ENCODE measurements around the gene RPL29.

RPL29 gene

DNA sequence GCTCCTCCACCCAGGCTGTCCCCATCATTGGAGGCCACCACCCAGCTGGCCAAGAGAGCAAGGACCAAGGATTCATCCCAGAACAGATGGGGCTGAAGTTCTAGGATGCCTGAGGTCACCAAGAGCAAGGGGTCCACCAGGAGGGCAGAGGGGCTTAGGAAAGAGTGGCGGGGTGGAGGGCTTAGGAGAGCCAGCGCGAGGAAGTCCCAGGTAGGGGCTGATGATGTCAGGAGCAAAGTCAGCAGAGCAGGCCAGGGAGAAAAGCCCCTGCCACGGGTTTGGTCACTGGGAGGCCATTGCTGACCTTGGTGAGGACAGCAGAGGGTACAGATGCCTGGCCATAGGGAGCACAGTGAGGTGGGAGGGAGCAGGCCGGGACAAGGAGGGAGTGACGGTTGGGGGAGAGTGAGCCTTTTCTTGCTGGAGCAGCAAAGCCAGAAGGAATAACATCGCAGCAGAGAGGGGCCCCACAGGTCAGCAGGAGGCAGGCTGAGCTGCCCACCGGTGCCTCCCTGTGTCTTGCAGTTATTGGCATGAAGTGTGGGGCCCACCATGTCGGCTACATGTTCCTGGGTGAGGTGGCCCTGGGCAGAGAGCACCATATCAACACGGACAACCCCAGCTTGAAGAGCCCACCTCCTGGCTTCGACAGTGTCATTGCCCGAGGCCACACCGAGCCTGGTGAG lies 48.3 kb downstream of the RPL29 start:
- WGBS = 81% methylated on average over 13 of the region's 13 CpGs
- H2BK5ac ChIP-seq (ENCODE audit: low read depth, low read length, poor library complexity, severe bottlenecking) = no peak overlapping the region

DNA sequence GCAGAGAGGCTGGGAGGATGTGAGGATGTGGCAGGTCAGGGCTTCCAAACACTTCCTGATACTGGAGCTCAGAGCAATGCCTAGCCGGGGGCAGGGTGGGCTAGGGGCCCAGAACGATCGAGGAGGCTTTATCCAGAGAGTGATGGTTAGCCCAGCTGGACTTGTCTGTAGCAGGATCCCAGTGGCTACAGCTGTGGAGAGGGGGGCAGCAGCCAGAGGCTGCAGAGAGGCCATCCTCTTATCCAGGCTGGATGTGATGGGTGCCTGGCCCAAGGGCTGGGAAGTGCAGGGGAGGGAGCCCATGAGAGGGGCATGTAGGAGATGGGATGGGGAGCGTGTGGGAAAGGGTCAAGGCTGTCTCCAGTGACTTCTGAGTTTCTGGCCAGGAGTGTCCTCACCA lies 48.9 kb downstream of the RPL29 start:
- WGBS = 81% methylated on average over 3 of the region's 4 CpGs
- peaks cover 1% of the 10 kb centered on the region for H3K79me1 ChIP-seq (replicated peaks; ENCODE audit: low read length, poor library complexity, severe bottlenecking)
- no peaks in the 10 kb centered on the region for H3K27me3 ChIP-seq (ENCODE audit: control insufficient read depth in 1 of 2, insufficient read depth in 1 of 2, low read length in 2 of 2)
- H2AK5ac ChIP-seq (ENCODE audit: low read length, severe bottlenecking) = no peak overlapping the region
- H3K14ac ChIP-seq (ENCODE audit: low read length in 2 of 2) = no peak overlapping the region
- no peak overlapping the region for H2AFZ ChIP-seq (ENCODE audit: low read depth, low read length)
- H3K9me3 ChIP-seq (ENCODE audit: control insufficient read depth, low read length) = no peaks in the 10 kb centered on the region
- H3K4me2 ChIP-seq (ENCODE audit: low read length, poor library complexity, severe bottlenecking) = no peak overlapping the region
- no peak overlapping the region for H3K18ac ChIP-seq (ENCODE audit: low read depth in 1 of 2, low read length in 2 of 2)
- H2BK15ac ChIP-seq (ENCODE audit: low read depth, poor library complexity, severe bottlenecking) = no peak overlapping the region
- H3K36me3 ChIP-seq (ENCODE audit: control insufficient read depth in 1 of 2, insufficient read depth in 2 of 2, low read depth in 1 of 2, low read length in 2 of 2) = peaks cover 47 to 72% of the 10 kb centered on the region in 2 experiments
- DNase-seq = no peak
- H2BK5ac ChIP-seq (ENCODE audit: low read depth, low read length, poor library complexity, severe bottlenecking) = no peak overlapping the region
- no peak overlapping the region for H4K8ac ChIP-seq (ENCODE audit: low read length)
- no peak overlapping the region for H3K23ac ChIP-seq (ENCODE audit: low read length in 2 of 2)
- no peak overlapping the region for H4K91ac ChIP-seq (ENCODE audit: low read length)
- no peak overlapping the region for H2BK12ac ChIP-seq (ENCODE audit: low read length in 2 of 2)
- H3K4me3 ChIP-seq (ENCODE audit: insufficient read depth in 1 of 2, low read depth in 1 of 2, low read length in 2 of 2) = no peak overlapping the region
- no peak overlapping the region for H3K9ac ChIP-seq (ENCODE audit: low read length)
- H2BK120ac ChIP-seq (ENCODE audit: low read depth, low read length) = no peak overlapping the region
- no peak overlapping the region for H3K4ac ChIP-seq (ENCODE audit: low read depth in 1 of 2, low read length in 2 of 2)
- H3K27ac ChIP-seq (ENCODE audit: low read length, poor library complexity, severe bottlenecking) = no peak overlapping the region
- peaks cover 16% of the 10 kb centered on the region for H3K4me1 ChIP-seq (ENCODE audit: control insufficient read depth, insufficient read depth, low read depth, low read length)

More for the DNA sequence above, 48.3 kb downstream of the RPL29 start:
- no peak for DNase-seq
- H3K4ac ChIP-seq (ENCODE audit: low read depth in 1 of 2, low read length in 2 of 2) = no peak overlapping the region
- no peak overlapping the region for H4K91ac ChIP-seq (ENCODE audit: low read length)
- no peak overlapping the region for H3K4me3 ChIP-seq (ENCODE audit: insufficient read depth in 1 of 2, low read depth in 1 of 2, low read length in 2 of 2)
- no peak overlapping the region for H2BK15ac ChIP-seq (ENCODE audit: low read depth, poor library complexity, severe bottlenecking)
- peaks cover 1% of the 10 kb centered on the region for H3K79me1 ChIP-seq (replicated peaks; ENCODE audit: low read length, poor library complexity, severe bottlenecking)
- no peak overlapping the region for H3K14ac ChIP-seq (ENCODE audit: low read length in 2 of 2)
- no peak overlapping the region for H2BK120ac ChIP-seq (ENCODE audit: low read depth, low read length)
- H3K36me3 ChIP-seq (ENCODE audit: control insufficient read depth in 1 of 2, insufficient read depth in 2 of 2, low read depth in 1 of 2, low read length in 2 of 2) = peaks cover 47 to 72% of the 10 kb centered on the region in 2 experiments
- H3K9ac ChIP-seq (ENCODE audit: low read length) = no peak overlapping the region
- peaks cover 14% of the 10 kb centered on the region for H3K4me1 ChIP-seq (ENCODE audit: control insufficient read depth, insufficient read depth, low read depth, low read length)
- H3K9me3 ChIP-seq (ENCODE audit: control insufficient read depth, low read length) = no peaks in the 10 kb centered on the region
- H4K8ac ChIP-seq (ENCODE audit: low read length) = no peak overlapping the region
- H2AK5ac ChIP-seq (ENCODE audit: low read length, severe bottlenecking) = no peak overlapping the region
- no peaks in the 10 kb centered on the region for H3K27me3 ChIP-seq (ENCODE audit: control insufficient read depth in 1 of 2, insufficient read depth in 1 of 2, low read length in 2 of 2)
- H2BK12ac ChIP-seq (ENCODE audit: low read length in 2 of 2) = no peak overlapping the region
- H3K4me2 ChIP-seq (ENCODE audit: low read length, poor library complexity, severe bottlenecking) = no peak overlapping the region
- no peak overlapping the region for H2AFZ ChIP-seq (ENCODE audit: low read depth, low read length)
- H3K18ac ChIP-seq (ENCODE audit: low read depth in 1 of 2, low read length in 2 of 2) = no peak overlapping the region
- no peak overlapping the region for H3K27ac ChIP-seq (ENCODE audit: low read length, poor library complexity, severe bottlenecking)
- H3K23ac ChIP-seq (ENCODE audit: low read length in 2 of 2) = no peak overlapping the region

DNA sequence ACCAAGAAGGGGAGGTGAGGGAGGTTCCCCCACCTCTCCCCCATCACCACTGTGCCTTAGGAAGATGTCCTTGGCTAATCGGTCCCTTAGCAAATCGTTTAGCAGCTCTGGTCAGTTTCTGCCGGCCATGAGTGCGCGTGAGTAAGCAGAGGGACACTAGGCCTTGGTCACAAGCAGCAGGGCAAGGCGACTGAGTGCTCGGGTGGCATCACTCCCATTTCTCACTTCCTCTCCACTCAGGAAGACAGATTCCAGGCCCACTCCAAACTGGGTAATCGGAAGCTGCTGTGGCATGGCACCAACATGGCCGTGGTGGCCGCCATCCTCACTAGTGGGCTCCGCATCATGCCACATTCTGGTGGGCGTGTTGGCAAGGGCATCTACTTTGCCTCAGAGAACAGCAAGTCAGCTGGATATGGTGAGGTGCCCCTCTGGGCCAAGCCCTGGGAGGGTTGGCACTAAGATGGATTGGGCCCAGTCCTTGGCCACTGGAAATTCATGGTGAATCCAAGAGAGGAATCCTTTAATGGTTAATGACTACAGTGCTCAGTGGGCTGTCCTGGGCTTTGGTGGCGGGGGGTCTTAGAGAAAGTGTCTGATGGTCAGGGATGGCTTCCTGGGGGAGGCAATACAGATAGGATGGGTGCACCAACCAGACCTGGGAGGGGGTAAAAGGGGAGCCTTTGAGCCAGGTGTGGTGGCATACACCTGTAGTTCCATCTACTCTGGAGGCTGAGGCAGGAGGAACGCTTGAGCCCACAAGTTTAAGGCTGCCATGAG lies 49.6 kb downstream of the RPL29 start:
- H2BK15ac ChIP-seq (ENCODE audit: low read depth, poor library complexity, severe bottlenecking) = no peak overlapping the region
- H2AFZ ChIP-seq (ENCODE audit: low read depth, low read length) = no peak overlapping the region
- H3K4me1 ChIP-seq (ENCODE audit: control insufficient read depth, insufficient read depth, low read depth, low read length) = peaks cover 16% of the 10 kb centered on the region
- H2BK5ac ChIP-seq (ENCODE audit: low read depth, low read length, poor library complexity, severe bottlenecking) = no peak overlapping the region
- no peak overlapping the region for H2AK5ac ChIP-seq (ENCODE audit: low read length, severe bottlenecking)
- no peak overlapping the region for H3K27ac ChIP-seq (ENCODE audit: low read length, poor library complexity, severe bottlenecking)
- no peak overlapping the region for H3K23ac ChIP-seq (ENCODE audit: low read length in 2 of 2)
- H3K4me3 ChIP-seq (ENCODE audit: insufficient read depth in 1 of 2, low read depth in 1 of 2, low read length in 2 of 2) = no peak overlapping the region
- peaks cover 5% of the 10 kb centered on the region for H3K79me1 ChIP-seq (replicated peaks; ENCODE audit: low read length, poor library complexity, severe bottlenecking)
- no peak overlapping the region for H4K8ac ChIP-seq (ENCODE audit: low read length)
- no peak overlapping the region for H4K91ac ChIP-seq (ENCODE audit: low read length)
- no peaks in the 10 kb centered on the region for H3K27me3 ChIP-seq (ENCODE audit: control insufficient read depth in 1 of 2, insufficient read depth in 1 of 2, low read length in 2 of 2)
- WGBS = 91% methylated on average over 14 of the region's 14 CpGs
- no peak overlapping the region for H3K18ac ChIP-seq (ENCODE audit: low read depth in 1 of 2, low read length in 2 of 2)
- no peaks in the 10 kb centered on the region for H3K9me3 ChIP-seq (ENCODE audit: control insufficient read depth, low read length)
- H2BK120ac ChIP-seq (ENCODE audit: low read depth, low read length) = no peak overlapping the region
- no peak overlapping the region for H3K4ac ChIP-seq (ENCODE audit: low read depth in 1 of 2, low read length in 2 of 2)
- no peak overlapping the region for H3K9ac ChIP-seq (ENCODE audit: low read length)
- no peak overlapping the region for H2BK12ac ChIP-seq (ENCODE audit: low read length in 2 of 2)
- H3K4me2 ChIP-seq (ENCODE audit: low read length, poor library complexity, severe bottlenecking) = no peak overlapping the region
- H3K14ac ChIP-seq (ENCODE audit: low read length in 2 of 2) = no peak overlapping the region
- DNase-seq = no peak
- H3K36me3 ChIP-seq (ENCODE audit: control insufficient read depth in 1 of 2, insufficient read depth in 2 of 2, low read depth in 1 of 2, low read length in 2 of 2) = peaks cover 47 to 68% of the 10 kb centered on the region in 2 experiments

DNA sequence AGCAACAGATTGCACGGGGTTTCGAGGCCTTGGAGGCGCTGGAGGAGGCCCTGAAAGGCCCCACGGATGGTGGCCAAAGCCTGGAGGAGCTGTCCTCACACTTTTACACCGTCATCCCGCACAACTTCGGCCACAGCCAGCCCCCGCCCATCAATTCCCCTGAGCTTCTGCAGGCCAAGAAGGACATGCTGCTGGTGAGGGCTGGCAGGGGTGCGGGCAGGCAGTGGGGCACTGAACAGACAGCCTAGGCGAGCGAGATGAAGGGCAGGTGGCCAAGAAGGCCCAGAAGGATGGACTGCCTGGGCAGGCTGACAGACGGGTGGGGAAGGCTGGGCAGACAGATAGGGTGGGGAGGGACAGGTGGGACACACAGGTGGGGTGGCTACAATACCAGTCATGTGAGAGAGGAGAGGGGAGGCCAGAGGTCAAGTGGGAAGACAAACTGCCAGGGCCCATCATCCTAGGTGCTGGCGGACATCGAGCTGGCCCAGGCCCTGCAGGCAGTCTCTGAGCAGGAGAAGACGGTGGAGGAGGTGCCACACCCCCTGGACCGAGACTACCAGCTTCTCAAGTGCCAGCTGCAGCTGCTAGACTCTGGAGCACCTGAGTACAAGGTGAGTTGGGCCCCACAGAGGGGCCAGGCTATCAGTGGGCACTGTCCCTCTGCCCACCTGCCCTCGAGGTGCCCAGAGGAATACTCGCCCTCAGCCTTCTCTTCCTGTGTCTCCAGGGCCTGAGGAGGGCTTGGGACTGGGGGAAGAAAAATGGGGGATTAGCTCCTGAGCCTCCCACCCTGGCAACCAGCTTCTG lies 50.5 kb downstream of the RPL29 start:
- Histone ChIP-seq H3K18ac (ENCODE audit: low read depth in 1 of 2, low read length in 2 of 2) (no peak overlapping the region), H2AK5ac (ENCODE audit: low read length, severe bottlenecking) (no peak overlapping the region), H3K4me3 (ENCODE audit: insufficient read depth in 1 of 2, low read depth in 1 of 2, low read length in 2 of 2) (no peak overlapping the region), H3K9me3 (ENCODE audit: control insufficient read depth, low read length) (no peaks in the 10 kb centered on the region), H4K91ac (ENCODE audit: low read length) (no peak overlapping the region), H3K79me1 (replicated peaks; ENCODE audit: low read length, poor library complexity, severe bottlenecking) (peaks cover 9% of the 10 kb centered on the region), H4K8ac (ENCODE audit: low read length) (no peak overlapping the region), H3K4ac (ENCODE audit: low read depth in 1 of 2, low read length in 2 of 2) (no peak overlapping the region), H2BK120ac (ENCODE audit: low read depth, low read length) (no peak overlapping the region), H3K27ac (ENCODE audit: low read length, poor library complexity, severe bottlenecking) (no peak overlapping the region), H2BK15ac (ENCODE audit: low read depth, poor library complexity, severe bottlenecking) (no peak overlapping the region), H3K9ac (ENCODE audit: low read length) (no peak overlapping the region), H2AFZ (ENCODE audit: low read depth, low read length) (no peak overlapping the region), H2BK5ac (ENCODE audit: low read depth, low read length, poor library complexity, severe bottlenecking) (no peak overlapping the region), H3K14ac (ENCODE audit: low read length in 2 of 2) (no peak overlapping the region), H3K27me3 (ENCODE audit: control insufficient read depth in 1 of 2, insufficient read depth in 1 of 2, low read length in 2 of 2) (no peaks in the 10 kb centered on the region), H2BK12ac (ENCODE audit: low read length in 2 of 2) (no peak overlapping the region), H3K4me2 (ENCODE audit: low read length, poor library complexity, severe bottlenecking) (no peak overlapping the region), H3K36me3 (ENCODE audit: control insufficient read depth in 1 of 2, insufficient read depth in 2 of 2, low read depth in 1 of 2, low read length in 2 of 2) (peaks cover 47 to 63% of the 10 kb centered on the region in 2 experiments), H3K4me1 (ENCODE audit: control insufficient read depth, insufficient read depth, low read depth, low read length) (peaks cover 22% of the 10 kb centered on the region), H3K23ac (ENCODE audit: low read length in 2 of 2) (no peak overlapping the region)
- 87% methylated on average over 18 of the region's 18 CpGs for WGBS
- no peak for DNase-seq
